Measurements from ENCODE around the gene OR9Q2. TPM values are rescaled to one million over a fixed set of nuclear protein-coding genes. Genes with fewer than 3 reads are reported as not detected.
"Not testable (repeated sequence)": the region's sequence is repeated elsewhere in the genome, so short reads cannot be mapped to it uniquely, and the experiment has no call there.

The OR9Q2 gene
- total RNA-seq, result not detected

- no peak for ATAC-seq
Observed at GRCh38 chr11:58188770-58189169, at the start of gene OR9Q2. Gene OR9Q2, plus strand, starts transcription at chr11:58189070. Its CDS starts 1,421 bp downstream, at chr11:58190491.

GRCh38 chr11:58142761-58143160 is 46.1 kb upstream of the OR9Q2 start:
- ATAC-seq, result no peak

- ATAC-seq, result no peak
Observed at GRCh38 chr11:58152781-58153180, 36.1 kb upstream of the OR9Q2 start.

- ATAC-seq, result peak; percentile 48
Observed at GRCh38 chr11:58164389-58164788, 24.5 kb upstream of the OR9Q2 start.

GRCh38 chr11:58164990-58165389 is 23.9 kb upstream of the OR9Q2 start:
- ATAC-seq, result no peak

- no peak for ATAC-seq
Observed at GRCh38 chr11:58165504-58166106, 23.3 kb upstream of the OR9Q2 start.

GRCh38 chr11:58177409-58178054 is 11.3 kb upstream of the OR9Q2 start:
- ATAC-seq, result no peak

- no peak for ATAC-seq
Observed at GRCh38 chr11:58178444-58178843, 10.4 kb upstream of the OR9Q2 start.

- no peak for ATAC-seq
Observed at GRCh38 chr11:58179648-58180047, 9.2 kb upstream of the OR9Q2 start.

- no peak for ATAC-seq
Observed at GRCh38 chr11:58186938-58187337, 1.9 kb upstream of the OR9Q2 start.

GRCh38 chr11:58192229-58192628 is 3.4 kb downstream of the OR9Q2 start:
- peak; percentile 74 for ATAC-seq

- ATAC-seq, result no peak
Observed at GRCh38 chr11:58193391-58193790, 4.5 kb downstream of the OR9Q2 start.

GRCh38 chr11:58195939-58196338 is 7.1 kb downstream of the OR9Q2 start:
- ATAC-seq, result no peak

GRCh38 chr11:58199271-58199670 is 10.4 kb downstream of the OR9Q2 start:
- no peak for ATAC-seq

- no peak for ATAC-seq
Observed at GRCh38 chr11:58204042-58204441, 15.2 kb downstream of the OR9Q2 start, which contains the start of gene OR1S2. Gene OR1S2, minus strand, starts transcription at chr11:58204142. Its CDS starts 0 bp downstream, at chr11:58204142.

GRCh38 chr11:58212420-58212819 is 23.6 kb downstream of the OR9Q2 start, which contains the start of gene OR1S1:
Gene OR1S1, plus strand, starts transcription at chr11:58212720.
- ATAC-seq, result not testable (repeated sequence)

GRCh38 chr11:58216476-58216875 is 27.6 kb downstream of the OR9Q2 start:
- ATAC-seq, result no peak

GRCh38 chr11:58222721-58223120 is 33.9 kb downstream of the OR9Q2 start:
- peak; percentile 99 for ATAC-seq

GRCh38 chr11:58227956-58228615 is 39.2 kb downstream of the OR9Q2 start:
- ATAC-seq, result no peak

All from esophagus mucosa (tissue), 1 donor.